HG03442 (cell line): ENCODE measurements around the gene SIT1.

ENCODE experiments used
- ATAC-seq: cut with Tn5 transposase; IDR thresholded peaks from one replicate; pipeline ENCODE4 v1.9.1; 2021; ENCODE audit warnings: mild to moderate bottlenecking, moderate library complexity; ENCODE audit not compliant: unreplicated experiment

Gene SIT1

DNA sequence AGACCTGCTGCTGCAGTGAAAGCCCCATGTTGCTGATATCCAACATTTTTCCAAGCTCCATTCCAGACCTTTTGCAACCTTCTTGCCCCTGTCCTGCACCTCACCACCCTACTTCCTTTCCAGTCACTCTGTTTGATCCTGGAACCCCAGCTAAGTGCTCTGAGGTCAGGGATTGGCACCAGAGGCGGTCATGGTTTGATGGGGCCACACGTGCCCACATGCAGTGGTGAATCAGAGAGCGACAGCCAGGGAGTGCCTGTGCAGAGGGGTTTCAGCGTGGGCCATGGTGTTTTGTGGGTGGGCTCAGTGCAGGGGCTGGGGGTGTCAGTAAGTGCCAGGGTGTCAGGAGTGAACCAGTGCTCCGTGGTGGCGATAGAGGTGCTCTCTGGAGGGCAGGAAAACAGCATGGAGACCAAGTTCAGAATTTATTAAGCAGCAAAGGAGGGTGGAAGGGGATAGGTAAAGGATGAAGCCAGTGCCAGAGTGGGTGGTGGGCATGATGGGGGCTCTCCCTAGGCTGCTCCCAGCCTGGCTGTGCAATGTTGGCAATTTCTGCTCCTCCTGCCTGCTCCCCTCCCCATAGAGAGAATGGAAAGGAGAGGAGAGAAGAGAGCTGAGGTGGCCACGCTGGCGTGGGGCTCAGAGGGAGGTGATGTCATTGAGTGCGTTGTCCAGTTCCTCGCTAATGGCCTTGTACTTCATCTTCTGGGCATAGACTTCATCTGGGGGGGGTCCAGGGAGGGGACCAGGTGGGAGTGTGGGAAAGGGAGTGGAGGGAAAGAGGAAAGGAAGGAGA lies 32.0 kb upstream of the SIT1 start:
- ATAC-seq, result no peak

DNA sequence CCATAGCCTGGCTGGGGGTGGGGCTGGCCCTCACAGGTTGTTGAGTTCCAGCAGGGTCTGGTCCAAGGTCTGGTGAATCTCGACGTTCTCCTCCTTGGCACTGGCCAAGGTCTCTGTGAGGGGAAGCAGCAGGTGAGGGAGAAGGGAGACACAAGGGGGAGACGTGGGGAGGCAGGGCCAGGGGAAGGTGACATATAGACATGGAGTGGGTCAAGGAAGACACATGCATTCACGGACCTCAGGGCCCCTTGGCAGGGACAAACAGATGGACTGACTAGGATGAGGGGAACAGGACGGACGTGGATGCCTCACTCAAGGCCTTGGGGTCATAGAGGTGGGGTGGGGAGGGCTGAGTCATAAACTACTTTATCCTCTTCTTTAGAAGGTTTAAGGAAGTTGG lies 31.3 kb upstream of the SIT1 start:
- no peak for ATAC-seq

DNA sequence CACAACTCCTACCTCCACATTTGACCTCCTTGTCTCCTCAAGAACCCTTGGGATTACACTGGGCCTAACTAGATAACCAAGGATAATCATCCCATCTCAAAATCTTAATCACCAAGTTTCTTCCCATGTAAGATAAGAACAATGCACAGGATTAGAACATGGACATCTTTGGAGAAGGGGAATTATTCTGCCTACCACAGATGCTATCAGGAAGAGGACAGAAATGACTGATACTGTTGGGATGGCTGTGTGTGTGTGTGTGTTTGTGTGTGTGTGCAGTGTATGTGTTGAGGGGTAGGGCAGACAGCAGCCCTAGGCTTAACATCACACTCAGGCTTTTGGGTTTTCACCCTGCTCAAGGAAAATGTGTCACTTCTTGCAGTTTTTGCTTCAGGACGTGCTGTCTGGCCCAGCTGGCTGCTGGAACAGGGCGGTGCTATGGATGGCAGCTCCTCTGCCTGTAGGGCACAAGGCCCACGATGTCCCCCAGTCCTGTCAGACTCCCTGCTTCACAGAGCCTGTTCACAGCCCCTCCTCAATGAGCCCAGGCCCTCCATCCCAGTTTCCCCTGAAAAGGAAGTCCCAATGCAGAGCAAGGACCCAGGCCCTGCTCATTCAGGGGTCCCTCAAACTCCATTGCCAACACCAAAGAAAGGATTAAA lies 30.7 kb upstream of the SIT1 start:
- ATAC-seq, result no peak

DNA sequence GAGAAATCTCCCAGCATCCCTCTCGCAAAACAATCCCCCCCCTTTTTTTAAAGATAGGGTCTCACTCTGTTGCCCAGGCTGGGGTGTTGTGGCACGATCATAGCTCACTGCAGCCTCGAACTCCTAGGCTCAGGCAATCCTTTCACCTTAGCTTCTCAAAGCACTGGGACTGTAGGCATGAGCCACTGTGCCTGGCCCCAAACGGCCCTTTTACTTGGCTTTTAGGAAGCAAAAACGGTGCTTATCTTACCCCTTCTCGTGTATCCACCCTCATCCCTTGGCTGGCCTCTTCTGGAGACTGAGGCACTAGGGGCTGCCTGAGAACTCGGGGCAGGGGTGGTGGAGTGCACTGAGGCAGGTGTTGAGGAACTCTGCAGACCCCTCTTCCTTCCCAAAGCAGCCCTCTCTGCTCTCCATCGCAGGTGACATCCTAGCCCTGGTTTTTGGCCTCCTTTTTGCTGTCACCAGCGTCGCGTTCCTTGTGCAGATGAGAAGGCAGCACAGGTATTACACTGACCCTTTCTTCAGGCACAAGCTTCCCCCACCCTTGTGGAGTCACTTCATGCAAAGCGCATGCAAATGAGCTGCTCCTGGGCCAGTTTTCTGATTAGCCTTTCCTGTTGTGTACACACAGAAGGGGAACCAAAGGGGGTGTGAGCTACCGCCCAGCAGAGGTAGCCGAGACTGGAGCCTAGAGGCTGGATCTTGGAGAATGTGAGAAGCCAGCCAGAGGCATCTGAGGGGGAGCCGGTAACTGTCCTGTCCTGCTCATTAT lies 29.8 kb upstream of the SIT1 start:
- no peak for ATAC-seq

DNA sequence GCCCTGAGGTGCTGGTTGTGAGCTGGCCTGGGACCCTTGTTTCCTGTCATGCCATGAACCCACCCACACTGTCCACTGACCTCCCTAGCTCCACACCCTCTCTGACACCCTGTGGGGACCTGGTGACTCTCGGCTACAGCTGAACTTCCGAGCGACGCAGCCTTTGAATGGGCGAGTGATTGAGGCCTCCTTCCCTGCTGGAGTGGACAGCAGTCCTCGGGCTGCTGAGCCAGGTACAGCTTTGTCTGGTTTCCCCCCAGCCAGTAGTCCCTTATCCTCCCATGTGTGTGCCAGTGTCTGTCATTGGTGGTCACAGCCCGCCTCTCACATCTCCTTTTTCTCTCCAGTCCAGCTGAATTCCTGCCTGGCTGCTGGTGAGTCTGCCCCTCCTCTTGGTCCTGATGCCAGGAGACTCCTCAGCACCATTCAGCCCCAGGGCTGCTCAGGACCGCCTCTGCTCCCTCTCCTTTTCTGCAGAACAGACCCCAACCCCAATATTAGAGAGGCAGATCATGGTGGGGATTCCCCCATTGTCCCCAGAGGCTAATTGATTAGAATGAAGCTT lies 29.1 kb upstream of the SIT1 start:
- no peak for ATAC-seq

DNA sequence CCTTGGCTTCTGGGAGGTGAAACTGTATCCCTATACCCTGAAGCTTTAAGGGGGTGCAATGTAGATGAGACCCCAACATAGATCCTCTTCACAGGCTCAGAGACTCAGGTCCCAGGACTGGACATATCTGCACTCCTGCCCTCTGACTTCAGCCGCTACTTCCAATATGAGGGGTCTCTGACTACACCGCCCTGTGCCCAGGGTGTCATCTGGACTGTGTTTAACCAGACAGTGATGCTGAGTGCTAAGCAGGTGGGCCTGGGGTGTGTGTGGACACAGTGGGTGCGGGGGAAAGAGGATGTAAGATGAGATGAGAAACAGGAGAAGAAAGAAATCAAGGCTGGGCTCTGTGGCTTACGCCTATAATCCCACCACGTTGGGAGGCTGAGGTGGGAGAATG lies 28.4 kb upstream of the SIT1 start:
- no peak for ATAC-seq

DNA sequence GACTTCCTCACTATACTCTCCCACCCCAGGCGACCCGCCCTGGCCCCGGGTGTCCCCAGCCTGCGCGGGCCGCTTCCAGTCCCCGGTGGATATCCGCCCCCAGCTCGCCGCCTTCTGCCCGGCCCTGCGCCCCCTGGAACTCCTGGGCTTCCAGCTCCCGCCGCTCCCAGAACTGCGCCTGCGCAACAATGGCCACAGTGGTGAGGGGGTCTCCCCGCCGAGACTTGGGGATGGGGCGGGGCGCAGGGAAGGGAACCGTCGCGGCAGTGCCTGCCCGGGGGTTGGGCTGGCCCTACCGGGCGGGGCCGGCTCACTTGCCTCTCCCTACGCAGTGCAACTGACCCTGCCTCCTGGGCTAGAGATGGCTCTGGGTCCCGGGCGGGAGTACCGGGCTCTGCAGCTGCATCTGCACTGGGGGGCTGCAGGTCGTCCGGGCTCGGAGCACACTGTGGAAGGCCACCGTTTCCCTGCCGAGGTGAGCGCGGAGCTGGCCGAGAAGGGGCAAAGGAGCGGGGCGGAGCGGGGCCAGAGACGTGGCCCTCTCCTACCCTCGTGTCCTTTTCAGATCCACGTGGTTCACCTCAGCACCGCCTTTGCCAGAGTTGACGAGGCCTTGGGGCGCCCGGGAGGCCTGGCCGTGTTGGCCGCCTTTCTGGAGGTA lies 25.1 kb upstream of the SIT1 start:
- no peak for ATAC-seq

DNA sequence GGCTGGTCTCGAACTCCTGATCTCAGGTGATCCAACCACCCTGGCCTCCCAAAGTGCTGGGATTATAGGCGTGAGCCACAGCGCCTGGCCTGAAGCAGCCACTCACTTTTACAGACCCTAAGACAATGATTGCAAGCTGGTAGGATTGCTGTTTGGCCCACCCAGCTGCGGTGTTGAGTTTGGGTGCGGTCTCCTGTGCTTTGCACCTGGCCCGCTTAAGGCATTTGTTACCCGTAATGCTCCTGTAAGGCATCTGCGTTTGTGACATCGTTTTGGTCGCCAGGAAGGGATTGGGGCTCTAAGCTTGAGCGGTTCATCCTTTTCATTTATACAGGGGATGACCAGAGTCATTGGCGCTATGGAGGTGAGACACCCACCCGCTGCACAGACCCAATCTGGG lies 24.5 kb upstream of the SIT1 start:
- ATAC-seq, result no peak

DNA sequence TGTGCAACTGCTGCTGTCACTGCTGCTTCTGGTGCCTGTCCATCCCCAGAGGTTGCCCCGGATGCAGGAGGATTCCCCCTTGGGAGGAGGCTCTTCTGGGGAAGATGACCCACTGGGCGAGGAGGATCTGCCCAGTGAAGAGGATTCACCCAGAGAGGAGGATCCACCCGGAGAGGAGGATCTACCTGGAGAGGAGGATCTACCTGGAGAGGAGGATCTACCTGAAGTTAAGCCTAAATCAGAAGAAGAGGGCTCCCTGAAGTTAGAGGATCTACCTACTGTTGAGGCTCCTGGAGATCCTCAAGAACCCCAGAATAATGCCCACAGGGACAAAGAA lies 23.3 kb upstream of the SIT1 start:
- ATAC-seq, result no peak

DNA sequence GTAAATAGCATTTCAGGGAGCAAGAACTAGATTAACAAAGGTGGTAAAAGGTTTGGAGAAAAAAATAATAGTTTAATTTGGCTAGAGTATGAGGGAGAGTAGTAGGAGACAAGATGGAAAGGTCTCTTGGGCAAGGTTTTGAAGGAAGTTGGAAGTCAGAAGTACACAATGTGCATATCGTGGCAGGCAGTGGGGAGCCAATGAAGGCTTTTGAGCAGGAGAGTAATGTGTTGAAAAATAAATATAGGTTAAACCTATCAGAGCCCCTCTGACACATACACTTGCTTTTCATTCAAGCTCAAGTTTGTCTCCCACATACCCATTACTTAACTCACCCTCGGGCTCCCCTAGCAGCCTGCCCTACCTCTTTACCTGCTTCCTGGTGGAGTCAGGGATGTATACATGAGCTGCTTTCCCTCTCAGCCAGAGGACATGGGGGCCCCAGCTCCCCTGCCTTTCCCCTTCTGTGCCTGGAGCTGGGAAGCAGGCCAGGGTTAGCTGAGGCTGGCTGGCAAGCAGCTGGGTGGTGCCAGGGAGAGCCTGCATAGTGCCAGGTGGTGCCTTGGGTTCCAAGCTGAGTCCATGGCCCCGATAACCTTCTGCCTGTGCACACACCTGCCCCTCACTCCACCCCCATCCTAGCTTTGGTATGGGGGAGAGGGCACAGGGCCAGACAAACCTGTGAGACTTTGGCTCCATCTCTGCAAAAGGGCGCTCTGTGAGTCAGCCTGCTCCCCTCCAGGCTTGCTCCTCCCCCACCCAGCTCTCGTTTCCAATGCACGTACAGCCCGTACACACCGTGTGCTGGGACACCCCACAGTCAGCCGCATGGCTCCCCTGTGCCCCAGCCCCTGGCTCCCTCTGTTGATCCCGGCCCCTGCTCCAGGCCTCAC lies 22.6 kb upstream of the SIT1 start, which contains the start of gene CA9:
Gene CA9, plus strand, starts transcription at position 797 of the 893 bp plus-strand sequence. Its CDS starts 32 bp downstream, at position 829.
- ATAC-seq, result no peak

DNA sequence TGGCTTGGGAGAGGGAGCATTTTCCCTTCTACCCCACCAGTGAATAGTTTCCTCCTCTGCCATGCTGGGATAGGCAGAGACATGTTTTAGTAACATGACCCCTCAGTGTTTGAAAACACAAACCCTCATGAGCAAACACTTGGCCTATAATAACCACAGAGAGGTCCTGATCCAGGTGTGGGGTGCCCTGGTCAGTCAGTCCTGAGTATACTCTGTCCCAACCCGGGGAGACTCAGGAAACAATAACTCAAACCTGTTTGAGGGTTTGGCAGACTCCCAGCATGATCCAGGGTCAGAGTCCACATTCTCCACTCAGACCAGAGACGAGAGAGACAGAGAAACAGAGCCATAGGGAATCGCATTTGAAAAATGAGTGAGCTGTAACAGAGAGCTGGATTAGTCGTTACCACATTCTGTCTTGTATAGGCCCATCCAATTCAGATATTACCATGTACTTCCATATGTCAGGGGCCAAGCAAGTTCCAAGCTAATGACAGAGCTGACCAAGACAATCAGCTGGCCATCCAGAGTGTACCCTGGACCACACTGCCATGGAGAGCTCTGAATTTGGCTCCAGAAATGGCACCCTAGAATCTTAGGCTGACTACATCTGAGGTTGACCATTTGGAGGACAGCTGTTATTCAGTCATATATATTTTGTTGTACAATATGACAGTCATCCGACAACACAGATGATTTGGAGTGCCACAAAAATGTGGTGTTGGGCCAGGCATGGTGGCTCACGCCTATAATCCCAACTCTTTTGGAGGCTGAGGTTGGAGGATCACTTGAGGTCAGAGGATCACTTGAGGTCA lies 18.8 kb upstream of the SIT1 start:
- no peak for ATAC-seq

DNA sequence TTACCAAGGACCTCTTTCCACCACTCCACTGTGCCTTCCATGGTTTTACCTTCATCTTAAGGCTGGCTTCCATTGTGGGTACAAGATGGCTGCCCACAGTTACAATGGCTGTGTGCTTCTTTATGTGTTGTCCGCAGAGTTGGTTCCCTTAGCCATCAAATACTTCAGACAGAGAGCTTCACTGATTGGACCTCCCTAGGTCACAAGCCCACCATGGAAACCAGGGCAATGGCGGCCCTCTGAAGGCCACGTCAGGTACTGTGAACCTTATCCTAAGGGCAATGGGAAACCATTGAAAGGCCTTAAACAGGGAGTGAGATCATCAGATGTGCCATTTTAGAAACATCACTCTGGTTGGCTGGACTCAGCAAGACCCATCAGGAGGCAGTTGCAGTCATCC lies 17.2 kb upstream of the SIT1 start:
- no peak for ATAC-seq

DNA sequence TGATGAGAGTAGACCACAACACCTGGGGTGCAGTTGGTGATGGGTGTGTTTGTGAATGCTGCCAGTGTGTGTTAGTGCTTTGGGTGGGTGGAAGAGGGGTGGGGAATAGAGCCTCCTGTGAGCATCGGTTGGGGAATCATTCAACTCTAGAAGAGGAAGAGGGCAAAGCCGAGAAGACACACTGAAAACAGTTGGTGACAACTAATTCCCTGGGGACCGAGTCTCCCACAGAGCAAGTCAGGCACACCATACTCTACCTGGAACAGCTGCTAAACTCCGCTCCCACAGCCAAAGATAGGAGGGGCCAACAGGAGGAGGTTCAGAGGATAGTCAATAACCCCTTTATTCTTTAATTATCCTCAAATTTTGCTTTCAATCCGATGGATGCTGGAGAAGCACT lies 15.8 kb upstream of the SIT1 start:
- ATAC-seq, result no peak

DNA sequence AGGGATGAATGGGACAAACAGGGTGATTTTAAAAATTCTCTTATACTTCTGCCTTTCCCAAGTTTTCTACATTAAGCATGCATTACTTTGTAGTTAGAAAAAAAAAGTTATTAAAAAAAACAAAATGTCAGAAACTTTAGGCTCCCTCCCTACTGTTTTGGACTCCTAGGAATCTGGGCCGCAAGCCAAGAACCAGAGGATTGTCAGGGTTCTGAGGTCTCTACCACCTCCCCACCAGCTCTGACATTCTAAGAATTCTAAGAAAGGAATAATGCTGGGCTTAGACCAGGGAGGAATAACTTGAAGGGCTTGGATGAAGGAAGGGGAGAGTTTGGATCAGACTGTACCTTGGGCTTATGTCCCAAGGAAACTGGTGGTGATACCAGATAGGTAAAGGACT lies 15.3 kb upstream of the SIT1 start:
- no peak for ATAC-seq

DNA sequence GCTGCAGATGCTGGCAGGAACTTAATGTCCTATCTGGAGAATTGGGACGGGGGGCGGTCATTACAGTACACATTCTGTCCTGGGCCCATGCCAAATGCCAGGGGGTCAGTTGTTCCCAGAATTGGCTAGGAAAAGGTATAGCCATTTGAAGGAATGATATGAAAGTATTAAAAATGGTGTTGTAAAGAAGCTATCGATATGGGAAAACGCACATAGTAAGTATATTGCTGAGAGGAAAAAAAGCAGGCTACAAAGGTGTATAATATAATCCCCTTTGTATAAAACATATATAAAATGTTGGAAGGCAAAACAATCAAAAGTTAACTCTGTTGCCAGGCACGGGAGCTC lies 14.7 kb upstream of the SIT1 start:
- no peak for ATAC-seq

DNA sequence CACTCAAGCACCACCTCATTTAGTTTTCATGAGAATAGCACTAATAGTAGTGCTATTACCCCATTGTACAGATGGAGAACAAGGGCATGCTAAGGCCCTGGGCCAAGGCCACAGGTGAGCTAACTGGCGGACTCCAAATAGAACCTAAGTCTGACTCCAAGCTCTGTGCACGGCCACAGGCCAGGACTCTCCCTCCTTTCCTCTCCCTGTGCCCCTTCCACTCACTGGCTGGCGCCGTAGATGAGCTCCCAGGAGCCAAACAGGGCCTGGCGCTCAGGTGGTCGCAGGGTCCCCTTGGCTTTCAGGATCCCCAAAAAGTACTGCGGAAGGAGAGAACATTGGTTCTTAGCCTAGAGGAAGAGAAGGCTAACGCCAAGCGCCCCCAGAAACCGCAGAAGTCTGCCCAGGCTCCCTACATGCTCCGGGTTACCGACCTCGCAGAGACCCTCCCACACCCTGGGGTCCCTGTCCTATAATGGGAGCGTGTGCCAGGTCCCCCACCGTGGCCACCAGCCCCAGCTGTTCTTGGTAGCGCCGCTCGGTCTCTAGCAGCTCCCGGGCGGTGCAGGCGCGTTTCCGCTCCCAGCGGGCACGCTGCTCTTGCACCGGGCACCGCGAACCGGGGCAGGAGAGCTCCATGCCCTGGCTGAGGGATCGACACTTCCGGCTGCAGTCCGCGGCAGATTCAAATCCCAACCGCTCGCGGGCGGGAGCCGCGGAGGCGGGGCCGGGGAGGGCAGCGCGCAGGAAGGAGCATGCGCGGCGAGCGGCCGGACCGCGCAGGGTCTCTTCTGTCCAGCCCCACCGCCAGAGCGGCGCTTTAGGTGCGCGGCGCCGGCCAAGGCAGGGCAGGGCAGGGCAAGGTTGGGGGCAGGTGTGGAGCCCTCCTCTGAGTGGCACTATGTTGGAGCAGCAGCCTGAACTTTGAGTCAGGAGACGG lies 14.1 kb upstream of the SIT1 start, which contains the start of gene ARHGEF39:
Gene ARHGEF39, minus strand, starts transcription at position 665 of the 940 bp plus-strand sequence. Its CDS starts 26 bp downstream, at position 639.
- peak; percentile 78 for ATAC-seq

DNA sequence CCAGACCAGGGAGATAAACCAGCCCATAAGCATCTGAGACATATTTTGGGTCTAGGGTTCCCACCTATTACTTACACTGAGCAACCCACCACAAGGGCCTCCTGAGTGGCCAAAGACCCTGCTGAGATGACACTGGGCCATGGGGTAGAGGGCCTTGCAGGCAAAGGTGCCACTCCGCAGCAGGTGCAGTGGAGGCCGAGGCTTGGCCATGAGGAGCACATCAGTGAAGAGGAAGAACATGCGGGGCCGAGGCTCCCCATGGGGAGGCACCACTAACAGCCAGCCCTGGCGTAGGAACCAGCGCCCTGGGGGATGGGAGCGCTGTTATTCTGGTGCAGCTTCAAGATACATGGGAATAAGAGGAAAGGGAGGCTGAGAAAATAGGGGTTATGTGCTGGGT lies 11.7 kb upstream of the SIT1 start:
- no peak for ATAC-seq

DNA sequence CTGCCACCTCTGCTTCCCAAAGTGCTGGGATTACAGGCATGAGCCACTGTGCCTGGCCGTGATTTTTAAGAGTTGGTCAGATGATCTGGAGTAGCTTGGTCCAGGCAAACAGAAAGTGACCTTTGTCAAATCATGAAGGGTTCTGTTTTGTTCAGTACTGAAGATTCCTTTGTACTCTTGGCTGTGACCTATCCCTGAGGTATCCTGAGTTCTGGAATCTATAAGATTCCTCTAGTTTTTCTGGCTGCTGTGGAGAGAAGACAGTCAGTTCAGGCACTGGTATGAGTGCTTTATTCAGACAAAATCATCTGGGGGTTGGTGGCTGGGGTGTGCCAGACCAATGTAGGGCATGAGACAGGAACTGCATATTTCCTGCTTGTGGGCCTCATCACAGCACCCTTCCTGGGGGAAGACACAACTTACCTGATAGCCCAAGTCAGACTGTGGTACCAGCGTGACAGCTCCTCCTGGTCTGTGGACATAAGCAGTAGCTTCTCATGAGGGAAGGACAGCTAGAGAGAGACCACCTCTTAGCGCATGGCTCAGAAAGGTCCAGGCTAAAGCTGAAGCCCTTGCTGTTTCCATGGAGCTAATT lies 11.1 kb upstream of the SIT1 start:
- ATAC-seq, result no peak
